Kidney glomerular epithelial cell (primary cell): ENCODE measurements around the gene ABCD3.
A peak's percentile ranks its signal among the peaks of the same experiment; 100 is the strongest.

Experiments used
- DNase-seq: peaks from one replicate; lab custom pipeline; 2025; lab: John Stamatoyannopoulos, UW

ABCD3 gene

GRCh38 chr1:94526152-94526980 lies 108.2 kb downstream of the ABCD3 start:
- no peak for DNase-seq

DNA sequence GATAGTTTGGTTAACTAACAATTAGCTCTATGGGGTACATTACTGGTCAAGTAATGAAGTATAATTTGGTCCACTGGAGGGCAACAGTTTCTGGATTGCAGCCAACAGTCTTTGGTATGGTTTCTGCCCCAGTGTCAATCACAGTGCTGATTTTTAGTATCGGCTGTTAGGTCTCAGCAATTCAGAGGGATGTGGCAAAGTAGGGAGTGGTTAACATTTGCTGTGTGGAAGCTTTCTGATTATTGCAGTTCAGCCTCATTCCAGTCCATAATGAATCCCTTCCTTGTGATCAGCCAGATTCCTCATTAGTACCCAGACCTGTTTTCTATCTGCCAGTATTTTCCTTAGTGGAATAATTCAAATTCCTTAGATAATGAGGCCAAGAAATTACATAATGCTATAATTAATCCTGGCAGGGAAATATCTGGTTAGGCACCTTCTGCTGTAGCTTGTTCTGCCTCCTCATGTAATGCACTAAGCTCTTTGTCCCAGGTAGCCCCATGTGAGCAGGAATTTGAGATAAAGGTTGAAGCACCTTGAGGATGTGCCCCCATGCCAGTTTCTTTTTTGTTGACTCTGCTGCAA lies 109.3 kb downstream of the ABCD3 start:
- peak; percentile 81 for DNase-seq

DNA sequence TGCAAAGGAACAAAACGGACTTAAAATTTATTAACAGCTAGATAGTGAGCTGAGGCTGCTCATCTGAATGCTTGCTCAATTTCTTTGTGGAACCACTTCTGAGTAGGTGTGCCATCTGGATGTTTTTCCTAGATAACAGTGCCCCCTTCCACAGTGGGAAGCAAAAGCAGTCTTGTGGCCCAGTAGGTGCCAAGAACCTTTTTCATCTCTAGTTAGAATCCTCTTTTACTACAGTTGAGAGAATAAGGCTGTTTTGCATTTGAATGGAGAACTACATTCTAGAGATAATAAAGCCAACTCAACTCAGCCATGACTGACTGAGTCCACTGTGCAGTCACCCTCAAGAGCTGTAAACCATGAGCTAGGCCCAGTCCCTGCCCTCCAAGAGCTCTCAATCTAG lies 110.1 kb downstream of the ABCD3 start:
- no peak for DNase-seq

DNA sequence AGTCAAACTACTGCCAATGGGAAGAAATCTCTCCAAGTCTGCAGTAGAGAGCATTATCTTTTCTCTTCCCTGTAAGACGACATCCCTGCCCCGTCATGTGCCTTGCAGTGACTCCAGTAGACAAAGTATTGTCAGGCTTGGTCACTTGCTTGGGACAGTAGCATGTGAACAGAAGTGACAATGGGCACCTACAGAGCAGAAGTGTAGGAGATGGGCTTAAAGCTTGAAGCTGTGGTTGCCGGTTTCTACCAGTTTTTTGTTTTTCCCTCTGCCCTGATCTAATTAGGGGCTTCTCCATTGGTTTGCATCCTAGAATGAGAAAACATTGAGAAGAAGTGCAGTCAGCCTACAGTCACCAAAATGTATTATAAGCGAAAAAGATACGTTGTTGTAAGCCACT lies 110.6 kb downstream of the ABCD3 start:
- no peak for DNase-seq

DNA sequence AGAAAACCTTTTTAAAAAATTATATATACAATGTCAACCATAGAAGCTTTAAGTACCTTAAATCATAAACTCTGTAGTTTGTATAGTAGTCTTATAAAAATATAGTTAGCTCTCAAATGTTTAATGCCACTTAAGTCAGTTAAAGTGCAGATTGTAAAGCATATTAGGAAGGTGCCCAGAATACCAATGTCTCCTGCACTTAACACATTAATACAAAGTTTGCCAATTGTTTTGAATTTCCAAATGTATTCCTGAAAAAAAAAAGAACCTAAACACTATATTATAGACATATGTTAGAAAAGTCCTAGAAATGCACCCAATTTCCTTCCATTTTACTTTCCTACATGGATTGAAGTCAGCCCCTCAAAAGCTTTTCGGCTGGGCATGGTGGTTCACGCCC lies 111.2 kb downstream of the ABCD3 start:
- DNase-seq, result no peak

DNA sequence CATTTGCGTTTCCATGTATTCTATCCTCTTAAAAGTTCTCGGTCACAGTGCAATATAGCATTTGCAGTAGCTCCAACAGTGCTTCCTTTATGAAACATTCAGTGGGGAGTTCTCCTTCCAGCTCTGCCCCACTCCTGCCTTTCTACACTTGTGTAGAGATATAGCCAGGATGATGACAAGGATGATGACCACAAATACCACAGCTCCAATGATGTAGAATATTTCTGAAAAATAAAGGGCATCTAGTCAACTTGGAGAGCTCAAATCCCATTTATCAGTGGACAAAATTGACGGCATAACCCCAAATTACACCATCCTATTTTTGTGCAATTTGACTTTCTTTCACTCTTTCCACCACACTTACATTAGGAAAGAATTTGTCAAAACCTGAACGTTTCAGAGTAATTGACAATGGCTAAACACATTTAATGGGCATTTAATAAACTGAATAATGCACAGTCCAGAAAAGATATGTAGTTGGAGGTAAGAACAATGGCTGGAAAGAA lies 112.2 kb downstream of the ABCD3 start:
- DNase-seq, result no peak

DNA sequence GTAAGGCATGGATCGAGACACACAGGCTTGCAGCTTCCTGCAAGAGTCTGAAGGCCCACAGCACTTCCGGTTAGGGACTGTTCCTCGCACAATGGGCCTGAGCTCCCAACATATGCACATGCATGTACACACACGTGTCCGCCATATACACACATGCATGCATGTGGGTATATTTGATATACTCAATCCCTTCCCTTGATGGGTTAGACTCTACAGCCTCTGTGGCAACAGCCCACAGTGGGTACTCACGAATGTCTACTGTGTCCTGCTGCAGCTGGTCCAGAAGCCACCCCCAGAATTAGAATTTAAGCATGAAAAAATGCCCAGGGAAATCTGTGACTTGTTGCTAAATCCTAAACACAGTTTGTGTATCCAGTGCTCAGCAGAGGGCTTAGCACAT lies 113.5 kb downstream of the ABCD3 start:
- no peak for DNase-seq

DNA sequence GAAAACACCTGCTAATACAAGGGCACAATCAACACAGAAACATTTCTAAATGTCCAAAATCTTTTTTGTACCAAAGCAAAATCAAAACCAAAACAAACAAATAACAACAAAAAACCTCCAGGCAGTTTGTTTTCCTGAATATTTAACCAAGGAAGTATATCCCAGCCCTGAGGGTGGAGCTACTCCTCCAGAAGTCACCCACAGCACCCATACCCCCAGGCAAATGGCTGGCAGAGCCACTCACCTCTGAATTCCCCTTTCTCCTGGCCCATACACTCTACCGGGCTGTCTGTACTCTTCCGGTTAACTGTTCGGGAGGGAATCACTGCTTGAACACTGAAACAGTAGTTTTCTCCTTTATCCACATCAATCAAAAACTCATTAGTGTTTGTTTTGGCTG lies 113.9 kb downstream of the ABCD3 start:
- peak; percentile 33 for DNase-seq

DNA sequence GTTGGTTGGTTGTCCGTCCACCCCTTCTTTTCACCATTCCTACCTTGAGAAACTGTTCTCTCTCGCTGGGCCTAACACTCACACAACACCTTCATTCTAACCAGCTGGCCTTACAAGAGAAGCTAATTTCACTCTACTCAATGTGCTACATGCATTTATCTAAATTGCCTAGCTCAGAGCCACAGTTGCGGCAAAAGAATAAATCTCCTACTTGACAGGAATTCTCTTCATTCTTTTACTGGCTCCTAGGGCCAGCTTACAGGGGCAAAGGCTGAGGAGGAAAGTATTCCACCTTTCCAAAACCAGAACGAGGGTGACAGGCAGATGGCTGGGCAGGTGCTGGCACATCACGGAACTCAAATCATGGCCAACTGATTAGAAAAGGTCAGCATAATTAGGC lies 116.9 kb downstream of the ABCD3 start:
- no peak for DNase-seq

- no peak for DNase-seq
Observed at GRCh38 chr1:94535879-94536278, 117.7 kb downstream of the ABCD3 start.

GRCh38 chr1:94537254-94537653 lies 119.1 kb downstream of the ABCD3 start:
- no peak for DNase-seq

DNA sequence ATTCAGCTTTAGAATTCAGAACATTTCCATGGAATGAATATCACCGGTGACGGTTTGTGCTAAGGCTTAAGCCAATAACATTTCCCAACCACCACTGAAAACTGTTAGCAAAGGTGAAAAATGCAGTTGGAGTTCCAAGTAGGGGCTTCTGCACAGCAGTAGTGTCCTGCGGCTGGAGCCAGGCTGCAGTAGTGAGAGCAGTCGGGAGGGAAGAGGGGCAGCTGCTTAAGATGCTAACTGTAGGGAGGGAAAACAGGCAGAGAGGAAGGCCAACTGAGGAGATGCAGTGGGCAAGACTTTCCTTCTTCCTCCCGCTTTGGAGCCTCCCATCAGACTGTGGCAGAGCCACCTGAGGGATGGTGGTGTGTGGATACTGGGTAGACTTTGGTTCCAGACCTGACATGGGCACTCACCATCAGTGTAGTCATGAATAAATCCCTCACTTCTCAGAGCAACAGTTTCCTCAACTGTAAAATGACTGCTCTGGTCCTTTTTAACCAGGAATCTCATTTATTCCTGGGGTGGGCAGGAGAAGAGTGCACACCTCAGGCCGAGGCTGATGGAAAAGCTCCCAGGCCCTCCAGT lies 120.1 kb downstream of the ABCD3 start:
- DNase-seq, result no peak

DNA sequence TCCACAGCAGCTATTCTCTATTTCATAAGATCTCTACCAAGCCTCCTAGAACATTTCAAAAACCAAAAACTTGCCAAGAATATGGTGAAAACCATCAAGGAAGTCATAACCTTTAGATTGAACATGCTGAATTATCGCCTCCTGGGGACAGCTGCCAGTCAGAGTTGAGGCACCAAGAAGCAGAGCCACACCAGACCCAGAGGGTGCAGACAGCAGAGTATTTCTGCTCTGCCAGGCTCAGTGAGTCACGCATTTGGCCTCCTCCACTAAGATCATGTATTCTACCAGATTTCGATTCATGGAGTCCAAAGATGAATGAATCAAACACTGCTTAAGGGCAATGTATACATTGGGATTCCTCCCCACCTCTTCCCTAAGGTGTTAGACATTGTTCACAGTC lies 121.3 kb downstream of the ABCD3 start:
- no peak for DNase-seq

- peak; percentile 27 for DNase-seq
Observed at GRCh38 chr1:94540440-94541245, 122.5 kb downstream of the ABCD3 start.

DNA sequence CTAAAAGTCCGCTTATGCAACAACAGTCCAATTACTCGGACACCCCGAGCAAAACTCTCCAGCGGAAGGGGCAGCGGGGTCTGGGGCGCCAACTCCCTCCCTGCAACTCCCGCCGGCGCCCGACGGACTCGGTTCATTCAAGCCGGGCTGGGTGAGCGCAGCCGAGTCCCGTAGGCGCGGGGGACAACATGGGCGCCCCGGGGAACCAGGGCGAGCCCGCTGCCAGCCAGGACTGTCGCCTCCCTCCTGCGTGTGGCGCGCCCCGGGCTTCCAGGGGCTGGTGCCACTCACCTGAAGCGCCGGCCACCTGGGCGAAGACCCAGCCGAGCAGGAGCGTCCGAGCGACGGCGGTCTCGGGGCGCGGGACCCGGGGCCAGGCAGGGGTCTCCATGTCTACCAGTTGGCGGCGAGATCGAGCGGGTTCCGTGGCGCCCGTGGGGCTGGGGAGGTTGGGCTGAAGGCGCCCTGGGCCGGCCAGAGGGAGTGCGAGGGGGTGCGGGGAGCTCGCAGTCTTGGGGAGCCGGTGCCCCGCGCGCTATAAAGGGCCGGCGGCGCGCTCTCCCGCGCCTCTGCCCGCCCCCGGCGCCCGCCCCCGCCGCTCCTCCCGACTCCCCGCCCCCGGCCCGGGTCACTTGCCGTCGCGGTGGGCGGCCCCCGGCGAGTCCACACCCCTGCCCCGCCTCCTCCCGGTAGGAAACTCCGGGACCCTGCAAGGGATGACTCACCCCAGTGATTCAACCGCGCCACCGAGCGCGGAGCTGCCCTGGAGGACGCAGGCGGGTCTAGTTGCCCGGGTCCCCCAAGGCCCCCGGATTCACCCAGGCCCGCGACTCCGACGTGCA lies 123.3 kb downstream of the ABCD3 start, which contains the start of gene F3:
TSS of gene F3 (minus strand) at position 514 of the 842 bp plus-strand sequence. CDS start at position 391, 123 bp downstream.
- peak; percentile 65 for DNase-seq

GRCh38 chr1:94542088-94542870 lies 124.1 kb downstream of the ABCD3 start:
- DNase-seq, result no peak

- DNase-seq, result no peak
Observed at GRCh38 chr1:94543001-94543400, 124.8 kb downstream of the ABCD3 start.

GRCh38 chr1:94543893-94544635 lies 125.9 kb downstream of the ABCD3 start:
- DNase-seq, result no peak

GRCh38 chr1:94544706-94545490 lies 126.7 kb downstream of the ABCD3 start:
- DNase-seq, result no peak
